HCT116 (cell line): ENCODE results near the gene BDH2. TPM values are rescaled to one million over a fixed set of nuclear protein-coding genes. Genes with fewer than 3 reads are reported as not detected.

Source experiments
- ATAC-seq: fragments of 200-7000 bp; cut with Tn5 transposase; 2 replicates; pipeline ENCODE4 v1.9.1; 2020; ENCODE audit warnings: mild to moderate bottlenecking, moderate library complexity
- BruUV-seq: library from RNA; stranded (reverse); fragments of 400-500 nt; replicated peaks from 2 replicates; lab custom pipeline; 2021; lab: Mats Ljungman, UMichigan
- CTCF ChIA-PET: fragments of 300-600 bp; sonication (Branson Sonifier 250); formaldehyde crosslinking; loops from one replicate; lab custom pipeline; 2021; ENCODE audit warnings: antibody characterized with exemption; lab: Charles Lee
- POLR2A ChIA-PET: fragments of 300-600, 350-600 bp; sonication (Branson Sonifier 250); formaldehyde crosslinking; loops from one replicate; lab custom pipeline; 2021; ENCODE audit warnings: antibody characterized with exemption; lab: Charles Lee
- RAD21 ChIA-PET, 2 experiments: fragments of 300-600 bp; sonication (Branson Sonifier 250); formaldehyde crosslinking; loops; one replicate each; lab custom pipeline; 2023; ENCODE audit warnings: low total read pairs in 2 of 2; ENCODE audit not compliant: uncharacterized antibody in 2 of 2, unreplicated experiment in 2 of 2, low non-redundant PET in 1 of 2; lab: Charles Lee
- DNase-seq: peaks from one replicate; pipeline ENCODE4 v3.0.0-alpha.2; 2010; ENCODE audit warnings: low read depth, low spot score
- H2AFZ ChIP-seq: fragments of 200-600 bp; shearing (Covaris generic), sonication (generic); 2 replicates; pipeline ENCODE4 v1.6.1; 2017; ENCODE audit warnings: low read depth, mixed run types, mixed read lengths, antibody characterized with exemption, low read length; ENCODE audit not compliant: poor library complexity, severe bottlenecking
- H3K27ac ChIP-seq: 2 replicates; pipeline ENCODE4 v1.5.1; 2012; ENCODE audit warnings: low read depth, low read length
- H3K27me3 ChIP-seq: fragments of 200-600 bp; sonication (generic); 2 replicates; pipeline ENCODE4 v1.6.1; 2016; ENCODE audit warnings: mixed run types, low read length, mixed read lengths; ENCODE audit not compliant: insufficient read depth
- H3K36me3 ChIP-seq, 2 experiments: fragments of 200-500 bp in 1 of 2; fragments of 200-600 bp in 1 of 2; sonication (Bioruptor generic) in 1 of 2; sonication (generic) in 1 of 2; 2 replicates each; pipeline versions ENCODE4 v1.5.1 to v1.6.1; 2014 to 2016; ENCODE audit warnings: low read length in 2 of 2, inconsistent platforms in 1 of 2, mixed read lengths in 1 of 2, mixed run types in 1 of 2; ENCODE audit not compliant: insufficient read depth in 2 of 2, control insufficient read depth in 1 of 2
- H3K4me1 ChIP-seq, 2 experiments: fragments of 200-600 bp in 1 of 2; sonication (generic) in 1 of 2; 2 replicates each; pipeline versions ENCODE4 v1.5.1 to v1.6.1; 2012 to 2017; ENCODE audit warnings: low read length in 2 of 2, inconsistent platforms in 1 of 2, mild to moderate bottlenecking in 1 of 2, mixed read lengths in 1 of 2, mixed run types in 1 of 2, moderate library complexity in 1 of 2; ENCODE audit not compliant: insufficient read depth in 2 of 2, control insufficient read depth in 1 of 2
- H3K4me2 ChIP-seq: fragments of 200-600 bp; sonication (generic); 2 replicates; pipeline ENCODE4 v1.6.1; 2017; ENCODE audit warnings: mixed run types, low read length, mixed read lengths
- H3K4me3 ChIP-seq, 2 experiments: fragments of 200-600 bp in 1 of 2; sonication (generic) in 1 of 2; replicated peaks in 1 of 2; 2 replicates each; pipeline ENCODE4 v1.5.1; 2011 to 2016; ENCODE audit warnings: low read length in 2 of 2, control low read depth in 1 of 2, low read depth in 1 of 2, mild to moderate bottlenecking in 1 of 2, mixed read lengths in 1 of 2, mixed run types in 1 of 2
- H3K79me2 ChIP-seq: fragments of 200-600 bp; sonication (generic); 2 replicates; pipeline ENCODE4 v1.6.1; 2017; ENCODE audit warnings: mild to moderate bottlenecking, mixed run types, low read length, moderate library complexity, mixed read lengths; ENCODE audit not compliant: insufficient read depth
- H3K9ac ChIP-seq: fragments of 200-600 bp; sonication (generic); 2 replicates; pipeline ENCODE4 v1.6.1; 2016; ENCODE audit warnings: low read length, mixed read lengths
- H3K9me2 ChIP-seq: fragments of 200-600 bp; sonication (generic), shearing (Covaris generic); 2 replicates; pipeline ENCODE4 v1.6.1; 2017; ENCODE audit warnings: mixed run types, mild to moderate bottlenecking, moderate library complexity; ENCODE audit not compliant: insufficient read depth
- H3K9me3 ChIP-seq, 2 experiments: fragments of 200-500 bp in 1 of 2; fragments of 200-600 bp in 1 of 2; sonication (Bioruptor generic) in 1 of 2; sonication (generic) in 1 of 2; 2 replicates each; pipeline ENCODE4 v1.6.1; 2014 to 2017; ENCODE audit warnings: low read length in 2 of 2, mixed read lengths in 2 of 2, inconsistent platforms in 1 of 2, low read depth in 1 of 2, mild to moderate bottlenecking in 1 of 2, mixed run types in 1 of 2, moderate library complexity in 1 of 2; ENCODE audit not compliant: control insufficient read depth in 1 of 2, insufficient read depth in 1 of 2
- H4K20me1 ChIP-seq: fragments of 200-600 bp; sonication (generic), shearing (Covaris generic); 2 replicates; pipeline ENCODE4 v1.6.1; 2017; ENCODE audit warnings: mixed run types, mild to moderate bottlenecking, moderate library complexity; ENCODE audit not compliant: insufficient read depth
- ATF3 ChIP-seq: IDR thresholded peaks from 2 replicates; pipeline ENCODE4 v1.6.1; 2012
- CTCF ChIP-seq, 3 experiments: fragments of 200-600 bp in 1 of 3; sonication (generic) in 1 of 3; IDR thresholded peaks in 2 of 3; conservative IDR thresholded peaks in 1 of 3; 2 replicates each; pipeline ENCODE4 v1.5.1; 2012 to 2017; ENCODE audit warnings: low read depth in 2 of 3, low read length in 2 of 3, antibody characterized with exemption in 1 of 3, borderline replicate concordance in 1 of 3, control low read depth in 1 of 3, mild to moderate bottlenecking in 1 of 3, mixed read lengths in 1 of 3, mixed run types in 1 of 3, moderate library complexity in 1 of 3; ENCODE audit not compliant: insufficient read depth in 1 of 3
- ELF1 ChIP-seq: IDR thresholded peaks from 2 replicates; pipeline ENCODE4 v1.6.1; 2012; ENCODE audit warnings: low read depth, borderline replicate concordance
- EZH2 ChIP-seq: fragments of 200-600 bp; sonication (generic); IDR thresholded peaks from 2 replicates; pipeline ENCODE4 v1.6.1; 2017; ENCODE audit warnings: antibody characterized with exemption, mixed run types
- EZH2phosphoT487 ChIP-seq: fragments of 200-600 bp; IDR thresholded peaks from 2 replicates; pipeline ENCODE4 v1.6.1; 2018; ENCODE audit warnings: antibody characterized with exemption, borderline replicate concordance
- FOSL1 ChIP-seq: IDR thresholded peaks from 2 replicates; pipeline ENCODE4 v1.6.1; 2012; ENCODE audit warnings: low read depth
- POLR2A ChIP-seq: IDR thresholded peaks from 2 replicates; pipeline ENCODE4 v1.7.0; 2011; ENCODE audit warnings: borderline replicate concordance; ENCODE audit not compliant: insufficient read depth, insufficient read length; ENCODE audit errors: extremely low read depth
- POLR2AphosphoS5 ChIP-seq: IDR thresholded peaks from 2 replicates; pipeline ENCODE4 v1.6.1; 2011; ENCODE audit warnings: mild to moderate bottlenecking, low read depth, low read length, moderate library complexity
- RAD21 ChIP-seq: IDR thresholded peaks from 2 replicates; pipeline ENCODE4 v1.6.1; 2012; ENCODE audit warnings: low read depth, mild to moderate bottlenecking
- SIN3A ChIP-seq: IDR thresholded peaks from 2 replicates; pipeline ENCODE4 v1.6.1; 2012; ENCODE audit warnings: low read depth
- SRF ChIP-seq: IDR thresholded peaks from 2 replicates; pipeline ENCODE4 v1.6.1; 2012; ENCODE audit warnings: low read depth
- TCF7L2 ChIP-seq: IDR thresholded peaks from 2 replicates; pipeline ENCODE4 v1.7.0; 2011; ENCODE audit warnings: borderline replicate concordance, inconsistent platforms; ENCODE audit not compliant: insufficient read depth, insufficient read length; ENCODE audit errors: extremely low read depth
- YY1 ChIP-seq: IDR thresholded peaks from 2 replicates; pipeline ENCODE4 v1.6.1; 2011; ENCODE audit warnings: low read length, low read depth, moderate library complexity, mild to moderate bottlenecking; ENCODE audit not compliant: insufficient replicate concordance; ENCODE audit errors: extremely low read depth
- ZFX ChIP-seq: fragments of 450-650 bp; IDR thresholded peaks from 2 replicates; pipeline ENCODE4 v1.6.1; 2017
- ZNF274 ChIP-seq: fragments of 200-500 bp; sonication (Bioruptor generic); IDR thresholded peaks from 2 replicates; pipeline ENCODE4 v1.6.1; 2014; ENCODE audit warnings: mild to moderate bottlenecking, low read depth, low read length, inconsistent platforms
- intact Hi-C: fragments of 100-400 bp; cut with micrococcal nuclease; formaldehyde crosslinking; loops from 2 replicates; pipeline ENCODE4 v1.10.0; 2022
- total RNA-seq: library from RNA; stranded (reverse); gene quantifications from one replicate; pipeline ENCODE4 v1.2.1, GENCODE V29; 2021; ENCODE audit not compliant: unreplicated experiment

BDH2 gene
- total RNA-seq, 1 experiment from 2014 or later = 5.0 TPM

GRCh38 chr4:103029300-103029699 lies 70.3 kb downstream of the BDH2 start:
- no peaks in the 10 kb centered on the region for H3K27me3 ChIP-seq
- CTCF ChIA-PET = interaction anchor here (0.9 kb wide), 1 partner anchor 598 kb away, joined by 4 read pairs; no protein-coding TSS in a partner anchor
- ATAC-seq (no peak), DNase-seq (no peak)
- TF ChIP-seq EZH2 = no peak
- no peak for TF ChIP-seq EZH2phosphoT487
- no peak for TF ChIP-seq RAD21
- no peak for TF ChIP-seq POLR2A
- TF ChIP-seq CTCF (IDR thresholded peaks at IDR 0.05 in 2 of 3, conservative IDR thresholded peaks at IDR 0.05 in 1 of 3; ENCODE audit: borderline replicate concordance in 1 of 3, insufficient read depth in 1 of 3, low read depth in 2 of 3, low read length in 2 of 3) = no peak
- TF ChIP-seq FOSL1 = no peak
- no peak for TF ChIP-seq TCF7L2
- TF ChIP-seq ZFX = no peak
- no peak for TF ChIP-seq ELF1
- TF ChIP-seq POLR2AphosphoS5 = no peak
- no peak for TF ChIP-seq YY1
- no peak for TF ChIP-seq SRF
- no peak for TF ChIP-seq ATF3
- no peak for TF ChIP-seq SIN3A
- TF ChIP-seq ZNF274 = no peak
- intact Hi-C loops = no loop called here
- no TSS peak for BruUV-seq
- H3K4me1 ChIP-seq = no peaks in the 10 kb centered on the region
- no peak overlapping the region for H3K4me2 ChIP-seq
- RAD21 ChIA-PET = no interaction called here
- H3K4me3 ChIP-seq = no peak overlapping the region
- no peaks in the 10 kb centered on the region for H3K79me2 ChIP-seq
- POLR2A ChIA-PET = no interaction called here
- H3K9me3 ChIP-seq = no peaks in the 10 kb centered on the region
- no peak overlapping the region for H3K9ac ChIP-seq
- H3K36me3 ChIP-seq = no peaks in the 10 kb centered on the region
- H3K27ac ChIP-seq = no peak overlapping the region
- H3K9me2 ChIP-seq = no peaks in the 10 kb centered on the region
- H2AFZ ChIP-seq = no peak overlapping the region
- no peaks in the 10 kb centered on the region; the same call in 1 of the 2 replicates for H4K20me1 ChIP-seq

Other genes starting within 250 kb of the BDH2 start
- 38.9 TPM for gene CISD2, start 230.8 kb downstream of the BDH2 start, total RNA-seq
- gene SLC9B1, start 80.1 kb downstream of the BDH2 start, total RNA-seq = 0.74 TPM
- gene SLC9B2, start 23.1 kb downstream of the BDH2 start, total RNA-seq = 18.3 TPM
- 31.3 TPM for gene CENPE, start 98.5 kb upstream of the BDH2 start, total RNA-seq